MV-4-11 (cell line): ENCODE data around the gene RAI14.
"Not testable (repeated sequence)": the region's sequence is repeated elsewhere in the genome, so short reads cannot be mapped to it uniquely, and the experiment has no call there.

Experiments used
- DNase-seq: peaks from one replicate; lab custom pipeline; 2025; lab: John Stamatoyannopoulos, UW

RAI14 gene

GRCh38 chr5:34731435-34732232 is 75.5 kb downstream of the RAI14 start:
- peak; percentile 63 for DNase-seq

GRCh38 chr5:34734326-34734725 is 78.2 kb downstream of the RAI14 start:
- DNase-seq = no peak

GRCh38 chr5:34735491-34736426 is 79.6 kb downstream of the RAI14 start:
- peak; percentile 57 for DNase-seq

GRCh38 chr5:34736445-34737115 is 80.5 kb downstream of the RAI14 start:
- no peak for DNase-seq

- no peak for DNase-seq
Measured at GRCh38 chr5:34737731-34738130, 81.6 kb downstream of the RAI14 start.

- no peak for DNase-seq
Measured at GRCh38 chr5:34738381-34738780, 82.3 kb downstream of the RAI14 start.

GRCh38 chr5:34740389-34740806 is 84.3 kb downstream of the RAI14 start:
- DNase-seq = no peak

- no peak for DNase-seq
Measured at GRCh38 chr5:34742061-34742460, 85.9 kb downstream of the RAI14 start.

GRCh38 chr5:34743878-34744277 is 87.8 kb downstream of the RAI14 start:
- DNase-seq = no peak

- no peak for DNase-seq
Measured at GRCh38 chr5:34748431-34748830, 92.3 kb downstream of the RAI14 start.

GRCh38 chr5:34749431-34749873 is 93.3 kb downstream of the RAI14 start:
- no peak for DNase-seq

- DNase-seq = no peak
Measured at GRCh38 chr5:34750206-34750605, 94.1 kb downstream of the RAI14 start.

GRCh38 chr5:34751807-34752736 is 95.9 kb downstream of the RAI14 start:
- DNase-seq = peak; percentile 42

- not testable (repeated sequence) for DNase-seq
Measured at GRCh38 chr5:34753236-34753635, 97.1 kb downstream of the RAI14 start.

- no peak for DNase-seq
Measured at GRCh38 chr5:34755926-34756325, 99.8 kb downstream of the RAI14 start.

GRCh38 chr5:34756781-34757624 is 100.9 kb downstream of the RAI14 start:
- no peak for DNase-seq

GRCh38 chr5:34758514-34758913 is 102.4 kb downstream of the RAI14 start:
- no peak for DNase-seq

- peak; percentile 54 for DNase-seq
Measured at GRCh38 chr5:34759213-34759612, 103.1 kb downstream of the RAI14 start.

GRCh38 chr5:34765662-34766061 is 109.5 kb downstream of the RAI14 start:
- DNase-seq = no peak

- DNase-seq = peak; percentile 51
Measured at GRCh38 chr5:34767180-34767579, 111.1 kb downstream of the RAI14 start.
